ENCODE results near the gene FXR1. TPM values are rescaled to one million over a fixed set of nuclear protein-coding genes. Genes with fewer than 3 reads are reported as not detected.
A peak's percentile ranks its signal among the peaks of the same experiment; 100 is the strongest.

FXR1 gene
- total RNA-seq (10 to 100 TPM; 69.4 to 72.9 TPM), polyA plus RNA-seq (10 to 100 TPM; 18.6 to 23.9 TPM)

GRCh38 chr3:180912304-180913296 lies at the start of gene FXR1:
FXR1 (plus strand) TSS chr3:180912670; CDS start chr3:180912686, 16 bp downstream.
- Histone ChIP-seq H3K27me3 (ENCODE audit: control insufficient read depth in 4 of 4, insufficient read depth in 4 of 4, low read length in 3 of 4) (no peaks in the 10 kb centered on the region), H3K4me3 (ENCODE audit: low read depth in 1 of 3, low read length in 3 of 3) (peak within 1 kb of the TSS; percentile 64 to 95 (median 89)), H3K27ac (ENCODE audit: low read depth in 1 of 2, low read length in 2 of 2) (peak within 1 kb of the TSS; percentile 90 to 96), H3K36me3 (ENCODE audit: control insufficient read depth in 4 of 4, insufficient read depth in 3 of 4, low read depth in 1 of 4, low read length in 3 of 4) (peaks cover 0 to 7% (median 1%) of the 10 kb centered on the region in 4 donors), H3K9ac (ENCODE audit: low read depth in 1 of 2, low read length in 2 of 2) (peak within 1 kb of the TSS; percentile 92 to 99), H3K4me1 (ENCODE audit: control insufficient read depth in 4 of 4, insufficient read depth in 4 of 4, low read length in 3 of 4) (peaks cover 5 to 30% (median 21%) of the 10 kb centered on the region in 4 donors), H3K9me3 (ENCODE audit: control insufficient read depth in 4 of 4, low read length in 3 of 4) (no peaks in the 10 kb centered on the region)
- DNase-seq (ENCODE audit: low spot score) = peak; percentile 92
- TF ChIP-seq FOXA2 (IDR thresholded peaks at IDR 0.05) (peak; percentile 69), YY1 (IDR thresholded peaks at IDR 0.05) (peak; percentile 99), CTCF (IDR thresholded peaks at IDR 0.05; ENCODE audit: low read depth, low read length, missing input control) (peak; percentile 87), ZBTB33 (IDR thresholded peaks at IDR 0.05) (peak; percentile 36), JUND (IDR thresholded peaks at IDR 0.05) (no peak), FOXA1 (IDR thresholded peaks at IDR 0.05) (peak; percentile 65), GABPA (IDR thresholded peaks at IDR 0.05 in 1 of 2, conservative IDR thresholded peaks at IDR 0.05 in 1 of 2) (no peak), SP1 (IDR thresholded peaks at IDR 0.05) (peak; percentile 75), HNF4A (conservative IDR thresholded peaks at IDR 0.05) (peak in 1 of 2 donors; percentile 52), NR2F2 (IDR thresholded peaks at IDR 0.05) (peak; percentile 83), EGR1 (IDR thresholded peaks at IDR 0.05; ENCODE audit: low read depth in 2 of 2) (no peak), RXRA (IDR thresholded peaks at IDR 0.05) (peak; percentile 81 to 87), MAX (IDR thresholded peaks at IDR 0.05) (peak; percentile 64), ATF3 (IDR thresholded peaks at IDR 0.05) (no peak), HNF4G (IDR thresholded peaks at IDR 0.05) (no peak), REST (IDR thresholded peaks at IDR 0.05) (peak; percentile 76), RAD21 (IDR thresholded peaks at IDR 0.05) (peak; percentile 71), TAF1 (conservative IDR thresholded peaks at IDR 0.05) (no peak)
- WGBS = under 1% methylated on average over 68 of the region's 68 CpGs
